HG02678 (cell line): ENCODE data around the gene TOM1.

Experiments
- ATAC-seq: cut with Tn5 transposase; IDR thresholded peaks from one replicate; pipeline ENCODE4 v1.9.1; 2021; ENCODE audit warnings: mild to moderate bottlenecking, moderate library complexity; ENCODE audit not compliant: unreplicated experiment

The TOM1 gene

DNA sequence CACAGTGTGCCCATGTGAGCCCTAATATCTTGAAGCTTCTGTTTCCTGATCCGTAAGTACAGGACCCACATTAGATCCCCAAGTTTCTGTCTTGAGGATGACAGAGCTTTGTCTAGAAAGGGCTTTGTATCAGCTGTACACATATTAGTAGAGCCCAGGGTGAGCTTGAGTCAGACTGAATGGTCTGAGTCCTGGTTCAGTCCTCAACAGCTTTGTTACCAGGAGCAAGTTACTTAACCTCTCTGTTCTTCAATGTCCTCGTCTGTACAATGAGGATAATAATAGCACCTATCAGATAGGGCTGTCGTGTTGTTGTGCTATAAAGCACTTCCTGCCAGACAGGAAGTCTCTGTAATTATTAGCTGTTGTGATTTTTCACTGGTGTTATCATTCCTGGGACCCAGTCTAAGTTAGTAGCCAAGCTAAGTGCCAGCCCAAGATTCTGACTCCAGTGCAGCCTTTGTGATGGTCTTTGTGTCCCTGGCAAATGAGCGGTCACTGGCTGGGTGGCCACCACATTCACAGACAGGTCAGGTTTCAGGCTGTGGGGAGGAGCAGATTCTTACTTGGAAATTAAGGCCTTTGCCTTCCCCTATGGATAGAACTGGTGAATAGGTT is 6.8 kb downstream of the TOM1 start:
- no peak for ATAC-seq

GRCh38 chr22:35307372-35307771 is 7.7 kb downstream of the TOM1 start:
- no peak for ATAC-seq

DNA sequence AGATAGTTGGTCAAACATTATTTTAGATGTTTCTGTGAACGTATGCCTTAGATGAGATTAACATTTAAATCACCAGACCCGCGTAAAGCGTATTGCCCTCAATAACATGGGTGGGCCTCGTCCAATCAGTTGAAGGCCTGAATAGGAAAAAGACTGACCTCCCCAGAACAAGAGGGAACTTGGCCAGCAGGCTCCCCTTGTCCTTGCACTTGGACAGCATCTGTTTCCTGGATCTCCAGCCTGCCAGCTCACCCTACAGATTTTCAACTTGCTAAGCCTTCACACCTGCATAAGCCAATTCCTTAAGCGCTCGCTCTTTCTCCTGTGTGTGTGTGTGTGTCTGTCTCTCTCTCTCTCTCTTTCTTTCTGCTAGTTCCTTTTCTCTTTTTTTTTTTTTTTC is 8.2 kb downstream of the TOM1 start:
- ATAC-seq = no peak

- ATAC-seq = peak; percentile 52
These were observed 8.9 kb downstream of the TOM1 start for GRCh38 chr22:35308480-35309021.

GRCh38 chr22:35310556-35311550 is 11.2 kb downstream of the TOM1 start:
- no peak for ATAC-seq

DNA sequence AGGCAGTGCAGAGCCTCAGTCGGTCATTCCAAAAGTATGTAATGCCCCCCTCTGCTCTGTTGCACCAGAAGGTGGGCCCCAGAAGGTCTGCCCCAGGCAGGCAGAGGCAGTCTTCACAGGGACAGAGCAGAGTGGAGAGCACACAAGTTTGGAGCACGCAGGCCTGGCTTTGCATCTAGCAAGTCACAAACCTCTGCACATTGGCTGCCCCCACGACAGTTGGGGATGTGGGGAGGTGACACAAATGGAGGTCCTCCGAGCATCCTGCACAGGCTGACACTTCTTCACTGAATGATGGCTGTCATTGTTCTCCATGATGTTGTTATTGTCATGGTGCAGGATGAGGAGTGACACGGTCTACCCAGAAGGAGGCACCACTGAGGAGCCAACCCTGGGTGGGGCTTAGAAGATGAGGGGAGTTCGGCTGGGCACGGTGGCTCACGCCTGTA is 11.9 kb downstream of the TOM1 start:
- ATAC-seq = no peak

DNA sequence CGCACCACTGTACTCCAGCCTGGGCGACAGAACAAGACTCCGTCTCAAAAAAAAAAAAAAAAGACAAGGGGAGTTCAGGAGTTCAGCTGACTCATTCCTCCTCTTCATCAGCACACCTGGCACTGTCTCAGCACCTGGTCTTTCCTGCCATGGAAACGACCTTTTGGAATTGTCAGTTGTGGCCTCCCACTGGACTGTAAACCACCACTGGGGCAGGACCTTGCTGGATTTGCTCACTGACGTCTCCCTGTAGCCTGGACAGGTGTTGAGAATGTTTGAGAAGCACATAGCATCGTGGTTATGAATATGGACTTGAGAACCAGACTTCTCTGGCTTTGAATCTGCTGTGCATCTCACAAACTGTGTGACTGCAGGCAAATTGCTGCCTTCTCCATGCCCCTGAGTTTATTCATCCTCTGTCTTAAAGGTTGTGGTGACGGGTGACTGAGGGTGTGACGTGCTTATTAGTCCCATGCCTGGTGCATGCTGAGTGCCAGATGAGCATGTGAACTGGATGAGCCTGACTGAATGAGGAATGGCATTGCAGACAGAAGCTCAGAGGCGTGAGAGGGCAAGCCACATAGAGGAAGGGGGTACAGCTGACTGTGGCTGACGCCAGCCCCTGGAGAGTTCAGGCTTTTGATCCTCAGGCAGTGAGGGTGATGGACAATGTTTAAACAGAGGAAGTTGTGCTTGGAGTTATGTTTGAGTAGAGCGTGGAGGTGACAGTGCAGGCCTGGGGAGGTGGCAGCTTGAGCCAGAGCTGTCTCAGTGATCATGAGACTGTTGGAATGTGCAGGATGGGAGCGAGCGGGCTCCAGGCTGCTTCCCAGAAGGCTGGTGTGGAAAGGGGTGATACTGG is 12.7 kb downstream of the TOM1 start:
- ATAC-seq = no peak

GRCh38 chr22:35313311-35314121 is 13.8 kb downstream of the TOM1 start:
- no peak for ATAC-seq

- no peak for ATAC-seq
These were observed 14.7 kb downstream of the TOM1 start for GRCh38 chr22:35314161-35314942.

GRCh38 chr22:35315141-35315854 is 15.6 kb downstream of the TOM1 start:
- ATAC-seq = no peak

DNA sequence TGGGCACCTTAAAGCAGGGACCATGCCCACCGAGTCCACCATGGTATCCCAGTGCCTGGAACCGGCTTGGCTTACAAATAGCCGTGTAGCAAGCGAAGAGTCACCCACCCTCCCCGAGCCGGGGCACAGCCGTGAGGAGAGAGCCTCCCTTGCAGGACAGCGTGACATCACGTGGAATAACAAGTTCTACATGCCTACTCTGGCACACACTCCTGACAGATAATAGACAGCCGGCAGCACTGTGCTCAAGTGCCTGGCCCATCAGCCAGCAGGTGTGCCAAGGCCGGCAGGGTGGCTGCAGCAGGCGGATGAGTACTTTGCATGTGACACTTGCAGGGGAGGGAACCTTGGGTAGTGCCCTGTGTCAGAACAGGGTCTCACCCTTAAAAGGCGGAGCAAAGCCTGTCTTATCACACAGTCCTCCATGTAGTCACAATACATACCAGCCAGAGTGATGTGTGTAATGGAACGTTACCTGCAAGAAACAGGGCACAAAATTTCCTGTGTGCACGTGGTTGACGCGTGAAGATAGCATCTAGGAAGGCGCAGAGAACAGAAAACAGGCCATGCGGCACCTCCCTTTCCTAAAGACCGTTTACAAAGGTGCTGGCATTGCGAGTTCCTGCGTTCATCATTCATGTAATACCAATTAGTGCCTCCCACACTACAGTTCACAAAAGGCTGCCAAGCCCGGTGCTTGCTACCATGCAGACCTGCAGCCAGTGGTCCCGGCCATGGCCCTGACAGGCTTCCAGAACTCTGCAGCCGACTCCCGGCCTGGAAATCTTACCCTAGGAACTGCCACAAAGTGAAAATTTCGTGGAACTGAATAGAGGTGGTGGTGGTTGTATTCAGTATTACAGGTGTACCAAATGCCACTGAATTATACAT is 16.4 kb downstream of the TOM1 start:
- no peak for ATAC-seq

- no peak for ATAC-seq
These were observed 17.1 kb downstream of the TOM1 start for GRCh38 chr22:35316751-35317150.

GRCh38 chr22:35317680-35318290 is 18.1 kb downstream of the TOM1 start:
- ATAC-seq = no peak

GRCh38 chr22:35318346-35319215 is 18.9 kb downstream of the TOM1 start:
- no peak for ATAC-seq

- ATAC-seq = no peak
These were observed 19.7 kb downstream of the TOM1 start for GRCh38 chr22:35319244-35319985.

DNA sequence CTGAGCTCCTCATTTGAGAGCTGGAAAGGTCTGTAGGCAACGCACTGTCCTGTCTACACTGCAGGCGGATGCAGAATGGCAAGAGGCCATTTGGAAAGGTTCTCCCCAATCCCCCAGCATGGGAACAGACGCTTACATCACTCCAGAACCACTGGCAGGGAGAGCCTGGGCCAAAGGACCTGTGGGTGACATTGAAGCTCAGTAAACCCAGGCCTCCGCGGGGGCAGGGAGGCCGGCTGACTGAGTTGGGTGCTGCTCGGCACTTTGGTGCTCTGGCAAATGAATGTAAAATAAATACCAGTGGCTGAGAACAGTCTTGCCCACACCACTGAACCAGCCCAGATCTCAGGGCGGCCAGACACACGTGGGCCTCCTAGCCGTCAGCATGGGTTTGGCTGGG is 22.4 kb downstream of the TOM1 start:
- no peak for ATAC-seq
